Tibial nerve (tissue), 3 donors: ENCODE data around the gene THRSP.

ENCODE experiments used
- CTCF ChIP-seq, 5 experiments: fragments of 200-600 bp in 3 of 5; fragments of 450-650 bp in 2 of 5; sonication (generic) in 3 of 5; IDR thresholded peaks; one replicate each; pipeline ENCODE4 v1.5.1; 2016 to 2019; ENCODE audit warnings: antibody characterized with exemption in 5 of 5, mild to moderate bottlenecking in 3 of 5, moderate library complexity in 2 of 5
- POLR2A ChIP-seq, 2 donors: fragments of 450-650 bp; IDR thresholded peaks; one replicate each; pipeline ENCODE4 v1.6.1; 2017; ENCODE audit warnings: antibody characterized with exemption in 2 of 2, mild to moderate bottlenecking in 2 of 2, moderate library complexity in 2 of 2

GRCh38 chr11:78110830-78111229, 47.2 kb downstream of the THRSP start:
- TF ChIP-seq CTCF (IDR thresholded peaks at IDR 0.05) = no peak
- no peak for TF ChIP-seq POLR2A (IDR thresholded peaks at IDR 0.05)
